SH-SY5Y (cell line): ENCODE results near the gene MALSU1.

Experiments
- GATA2 ChIP-seq: IDR thresholded peaks from 2 replicates; pipeline ENCODE4 v1.6.1; 2011; ENCODE audit warnings: mild to moderate bottlenecking, low read depth, low read length
- GATA3 ChIP-seq: IDR thresholded peaks from 2 replicates; pipeline ENCODE4 v1.6.1; 2011; ENCODE audit warnings: low read depth, mild to moderate bottlenecking, low read length, moderate library complexity

- TF ChIP-seq GATA3, result no peak
- TF ChIP-seq GATA2, result no peak
Observed at GRCh38 chr7:23261843-23262452, 37.2 kb upstream of the MALSU1 start.
